NCI-H1436 (cell line): ENCODE results near the gene TINAGL1.

Experiments
- DNase-seq: peaks from one replicate; lab custom pipeline; 2025; lab: John Stamatoyannopoulos, UW

TINAGL1 gene

GRCh38 chr1:31627301-31627929, 51.1 kb downstream of the TINAGL1 start:
- DNase-seq = no peak

DNA sequence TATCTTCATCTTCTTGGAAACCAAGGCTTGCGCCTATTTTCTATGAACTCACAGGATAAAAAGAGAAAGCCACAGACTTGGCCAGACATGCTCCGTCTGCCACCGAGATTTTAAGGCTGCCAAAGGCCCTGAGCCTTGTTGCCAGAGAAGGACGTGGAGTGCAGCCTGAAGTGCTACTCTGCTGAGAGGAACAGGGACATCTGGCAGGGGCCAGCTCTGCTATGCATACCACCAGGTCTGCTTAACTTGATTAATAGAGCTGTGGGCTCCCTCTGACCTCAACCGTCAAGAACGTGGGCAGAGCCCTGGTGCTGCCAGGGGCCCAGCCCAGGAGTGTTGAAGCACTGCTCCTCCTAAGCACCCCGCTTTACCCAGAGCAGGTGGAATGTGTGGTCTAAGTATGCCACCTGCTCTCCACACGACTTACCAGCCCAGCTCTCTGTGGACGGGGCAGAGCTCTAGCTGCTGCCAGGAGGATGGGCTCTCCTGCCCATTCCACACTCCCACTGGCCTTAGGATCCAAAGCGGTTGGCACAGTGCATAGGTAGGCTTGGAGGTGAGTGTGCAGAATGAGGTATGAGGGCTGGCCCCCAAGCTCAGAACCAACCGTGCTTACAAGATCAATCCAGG, 51.7 kb downstream of the TINAGL1 start:
- no peak for DNase-seq

DNA sequence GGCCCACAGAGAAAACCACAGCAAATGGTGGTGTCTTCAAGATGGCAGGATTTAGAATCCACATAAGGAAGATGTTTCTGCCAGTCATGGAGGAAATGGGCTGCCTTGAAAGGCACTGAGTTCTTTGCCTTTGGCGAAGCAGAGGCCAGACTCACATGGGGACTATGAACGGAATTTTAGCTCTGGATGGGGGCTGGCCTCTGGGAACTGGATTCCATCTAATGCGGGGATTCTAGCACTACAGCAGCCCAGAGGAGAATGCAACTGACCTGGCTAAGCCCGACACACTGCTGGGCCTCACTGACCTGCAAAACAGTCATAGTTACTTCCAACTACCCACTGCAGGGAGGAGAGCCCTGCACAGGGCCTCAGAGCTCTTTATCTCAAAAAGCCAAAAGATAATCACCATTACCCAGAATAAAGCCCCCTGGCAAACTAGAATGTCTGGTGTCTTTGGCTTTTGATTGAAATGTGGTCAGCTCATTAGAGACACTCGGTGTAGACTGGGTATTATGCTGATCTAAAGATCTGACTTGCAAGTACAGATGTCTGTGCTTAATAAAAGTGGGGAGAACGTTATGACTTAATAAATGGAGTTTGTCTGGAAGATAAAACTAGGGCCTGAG, 52.7 kb downstream of the TINAGL1 start:
- no peak for DNase-seq

- no peak for DNase-seq
Measured at GRCh38 chr1:31632649-31633048, 56.3 kb downstream of the TINAGL1 start.

DNA sequence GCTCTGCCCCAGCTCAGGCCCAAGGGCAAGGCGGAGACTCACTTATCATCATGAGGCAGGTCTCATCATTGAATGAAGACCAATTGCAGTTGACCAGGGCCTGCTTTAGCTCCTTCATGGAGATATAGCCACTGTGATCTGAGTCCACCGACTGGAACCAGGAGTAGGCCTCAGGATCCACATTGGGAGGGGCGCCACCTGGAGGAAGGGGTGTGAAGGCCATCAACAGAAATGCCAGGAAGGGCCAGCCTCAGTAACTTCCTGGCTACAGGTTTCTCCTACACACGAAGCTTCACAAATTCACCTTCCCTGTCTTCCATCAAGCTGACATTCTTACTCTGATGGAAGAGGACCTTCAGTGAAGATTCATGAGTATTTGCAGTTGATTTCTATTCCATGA, 56.8 kb downstream of the TINAGL1 start:
- no peak for DNase-seq
